ENCODE results near the gene EFNA1.

The EFNA1 gene

GRCh38 chr1:155182052-155182550 lies 54.4 kb downstream of the EFNA1 start:
- Histone ChIP-seq H3K4me3 (no peak overlapping the region), H3K27ac (no peak overlapping the region)

GRCh38 chr1:155183775-155184221 lies 56.1 kb downstream of the EFNA1 start:
- Histone ChIP-seq H3K27ac (peak overlapping the region in 1 of 21 experiments; percentile 49), H3K4me3 (no peak overlapping the region)

GRCh38 chr1:155184351-155184811 lies 56.7 kb downstream of the EFNA1 start:
- no peak overlapping the region for H3K4me3 ChIP-seq
- H3K27ac ChIP-seq = peak overlapping the region in 1 of 21 experiments; percentile 49
